HG02973 (cell line): ENCODE results near the gene ANXA6.

Source experiments
- ATAC-seq: cut with Tn5 transposase; IDR thresholded peaks from one replicate; pipeline ENCODE4 v1.9.1; 2021; ENCODE audit warnings: moderate library complexity; ENCODE audit not compliant: unreplicated experiment

The ANXA6 gene

GRCh38 chr5:151154931-151155774 is 2.4 kb downstream of the ANXA6 start:
- no peak for ATAC-seq

GRCh38 chr5:151153766-151154272 is 3.8 kb downstream of the ANXA6 start:
- no peak for ATAC-seq

GRCh38 chr5:151153300-151153699 is 4.3 kb downstream of the ANXA6 start:
- ATAC-seq: no peak

GRCh38 chr5:151151793-151152192 is 5.8 kb downstream of the ANXA6 start:
- peak; percentile 38 for ATAC-seq

GRCh38 chr5:151151263-151151660 is 6.3 kb downstream of the ANXA6 start:
- no peak for ATAC-seq

GRCh38 chr5:151150471-151151262 is 6.9 kb downstream of the ANXA6 start:
- peak; percentile 53 for ATAC-seq

GRCh38 chr5:151148583-151148982 is 9.0 kb downstream of the ANXA6 start:
- no peak for ATAC-seq

- no peak for ATAC-seq
Measured at GRCh38 chr5:151147033-151147432, 10.5 kb downstream of the ANXA6 start.

- no peak for ATAC-seq
Measured at GRCh38 chr5:151146061-151146460, 11.5 kb downstream of the ANXA6 start.

- no peak for ATAC-seq
Measured at GRCh38 chr5:151144922-151145321, 12.7 kb downstream of the ANXA6 start.

- ATAC-seq: no peak
Measured at GRCh38 chr5:151144275-151144674, 13.3 kb downstream of the ANXA6 start.

- no peak for ATAC-seq
Measured at GRCh38 chr5:151143645-151144044, 13.9 kb downstream of the ANXA6 start.

GRCh38 chr5:151142933-151143332 is 14.6 kb downstream of the ANXA6 start:
- no peak for ATAC-seq

- ATAC-seq: peak; percentile 85
Measured at GRCh38 chr5:151141535-151141934, 16.0 kb downstream of the ANXA6 start.

- ATAC-seq: no peak
Measured at GRCh38 chr5:151140686-151141459, 16.7 kb downstream of the ANXA6 start.

- ATAC-seq: no peak
Measured at GRCh38 chr5:151139646-151140045, 17.9 kb downstream of the ANXA6 start.

GRCh38 chr5:151139015-151139414 is 18.6 kb downstream of the ANXA6 start:
- no peak for ATAC-seq

- no peak for ATAC-seq
Measured at GRCh38 chr5:151138114-151138513, 19.5 kb downstream of the ANXA6 start.

GRCh38 chr5:151137067-151137825 is 20.3 kb downstream of the ANXA6 start:
- no peak for ATAC-seq

- ATAC-seq: no peak
Measured at GRCh38 chr5:151134228-151134627, 23.4 kb downstream of the ANXA6 start.
